Heart left ventricle (tissue), 16 donors: ENCODE data around the gene STRA8. TPM values are rescaled to one million over a fixed set of nuclear protein-coding genes. Genes with fewer than 3 reads are reported as not detected.

ENCODE experiments used
- ATAC-seq, 4 donors: fragments of 200-7000 bp; cut with Tn5 transposase; one replicate each; pipeline ENCODE4 v1.9.1; 2020 to 2022; ENCODE audit warnings: moderate library complexity in 4 of 4, mild to moderate bottlenecking in 3 of 4, moderate number of reproducible peaks in 1 of 4
- DNase-seq, 5 donors: peaks; one replicate each; pipeline ENCODE4 v3.0.0-alpha.2; 2020
- H3K27ac ChIP-seq, 12 donors: fragments of 200-600 bp; sonication (generic) in 4 of 12; one replicate each; pipeline versions ENCODE4 v1.5.0 to v1.8.0; 2016 to 2022; ENCODE audit warnings: mild to moderate bottlenecking in 2 of 12
- H3K27me3 ChIP-seq, 9 donors: fragments of 200-600 bp; sonication (generic) in 2 of 9; one replicate each; pipeline versions ENCODE4 v1.5.1 to v1.8.0; 2016 to 2022; ENCODE audit warnings: mild to moderate bottlenecking in 3 of 9
- H3K36me3 ChIP-seq, 9 donors: fragments of 200-600 bp; sonication (generic) in 2 of 9; one replicate each; pipeline versions ENCODE4 v1.5.0 to v1.8.0; 2018 to 2022; ENCODE audit warnings: mild to moderate bottlenecking in 2 of 9
- H3K4me1 ChIP-seq, 12 donors: fragments of 200-600 bp; sonication (generic) in 4 of 12; one replicate each; pipeline versions ENCODE4 v1.5.0 to v1.8.0; 2016 to 2022; ENCODE audit warnings: mild to moderate bottlenecking in 3 of 12
- H3K4me3 ChIP-seq, 12 donors: fragments of 200-600 bp; sonication (generic) in 4 of 12; one replicate each; pipeline versions ENCODE4 v1.5.0 to v1.8.0; 2017 to 2022; ENCODE audit warnings: mild to moderate bottlenecking in 9 of 12, moderate library complexity in 4 of 12
- H3K9me3 ChIP-seq, 12 donors: fragments of 200-600 bp; sonication (generic) in 4 of 12; one replicate each; pipeline versions ENCODE4 v1.5.0 to v1.8.0; 2016 to 2022; ENCODE audit warnings: mild to moderate bottlenecking in 1 of 12
- POLR2A ChIP-seq, 2 donors: fragments of 450-650 bp; IDR thresholded peaks; one replicate each; pipeline ENCODE4 v1.6.1; 2017; ENCODE audit warnings: antibody characterized with exemption in 2 of 2, mild to moderate bottlenecking in 2 of 2, moderate library complexity in 2 of 2
- WGBS, 4 donors: extraction: QIAGEN DNeasy Blood & Tissue Kit in 2 of 4; methylation state at CpG; one replicate each; pipeline versions ENCODE4 v1.1.5 to v1.1.7; 2013 to 2018; 5-methylcytosine and 5-hydroxymethylcytosine counted together
- intact Hi-C, 10 donors: fragments of 100-400 bp; cut with DNase I; formaldehyde crosslinking; loops; one replicate each; pipeline versions ENCODE4 v1.11.1 to v1.14.2; 2022
- polyA plus RNA-seq, 2 donors: library from polyadenylated mRNA; stranded (reverse); fragments of 200-250 nt; gene quantifications; one replicate each; pipeline ENCODE4 v1.2.3, GENCODE V29; 2013
- total RNA-seq, 9 donors: library from RNA; depleted of rRNA in 2 of 9; stranded (reverse); fragments of >200 nt in 2 of 9; fragmentation: NEBNext Ultra II Directional in 3 of 9; extraction: Animal tissue kit (Norgen Biotek cat#: 25700) in 3 of 9; gene quantifications; one replicate each; pipeline versions ENCODE4 v1.1.0 to v1.2.4, GENCODE V29; 2016 to 2023
- TF ChIP-seq, protein P1 (sequence below), 12 donors: fragments of 200-600 bp; sonication (generic) in 4 of 12; IDR thresholded peaks; one replicate each; pipeline versions ENCODE4 v1.5.0 to v1.8.0; 2018 to 2022; ENCODE audit warnings: antibody characterized with exemption in 12 of 12, mild to moderate bottlenecking in 5 of 12
- donor health status: ischemic (EF 13 %, LVEDD 7.1; RV severe dilation, severe dysfunction).
- donor health status: healthy with polysubstance abuse.
- donor health status: DM: no; HTN: yes; CAD: no.
- donor health status: DM: no; HTN: no; CAD: no.
- donor health status: ischemic (EF 25% LVEDD 6.9; RV normal size, moderate dysfunction).
- donor health status: ischemic (EF 25% LVEDD 5.7; RV mildly dilated, moderate dysfunction).
- donor health status: healthy.
- donor health status: DM: yes; HTN: yes; CAD: no.
- donor health status: ischemic (EF 35%, LVEDD 5.7; RV mildly dilated, moderate dysfunction).
- donor health status: nonischemic (EF 11% LVEDD 7.7; RV severe dilation, severe dysfunction).
- donor health status: DM: yes; HTN: yes; CAD: no.
- donor health status: PGD.
- donor health status: ischemic (EF 29% LVEDD 5.4; RV normal size, mild dysfunction).
- donor health status: nonischemic (EF 23%, LVEDD 6.1; RV moderate dilation, normal function).

The STRA8 gene
- total and polyA plus RNA-seq, 11 donors = not detected

DNA sequence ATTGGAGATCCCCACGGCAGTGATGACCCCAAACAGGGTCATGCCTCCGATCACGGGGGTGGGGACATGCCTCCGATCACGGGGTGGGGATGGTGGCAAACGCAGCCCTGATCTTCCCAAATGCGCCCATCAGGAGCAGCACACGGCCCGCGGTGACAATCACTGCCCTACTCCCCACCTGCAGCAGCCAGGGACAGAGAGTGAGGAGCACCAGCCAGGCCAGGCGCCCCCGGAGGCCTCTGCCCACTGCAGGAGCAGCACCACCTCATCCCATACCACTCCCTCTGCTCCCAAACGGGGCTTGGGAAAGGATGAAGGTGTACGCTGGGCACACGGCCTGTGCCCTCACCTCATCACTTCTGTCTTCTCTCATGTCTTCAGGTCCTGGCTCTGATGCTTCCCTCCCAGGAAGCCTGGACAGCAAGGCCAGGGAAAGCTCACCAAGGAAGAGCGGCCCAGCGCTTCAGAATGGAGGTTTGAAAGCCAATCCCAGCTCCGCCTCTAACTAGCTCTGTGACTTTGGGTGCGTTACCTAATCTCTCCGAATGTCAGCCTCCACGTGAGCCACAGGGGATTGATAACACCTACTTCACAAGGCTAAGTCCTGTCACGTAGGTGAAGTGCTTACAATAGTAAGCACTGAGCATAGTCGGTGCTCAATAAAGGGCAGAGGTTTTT is 37.1 kb downstream of the STRA8 start:
- Histone ChIP-seq H3K4me3 (no peak overlapping the region), H3K27me3 (peaks cover 0 to 8% (median 0%) of the 10 kb centered on the region in 9 donors), H3K36me3 (no peaks in the 10 kb centered on the region), H3K4me1 (peaks cover 0 to 4% (median 0%) of the 10 kb centered on the region in 12 donors), H3K27ac (no peak overlapping the region), H3K9me3 (peaks cover 0 to 15% (median 0%) of the 10 kb centered on the region in 12 donors)
- TF ChIP-seq POLR2A (IDR thresholded peaks at IDR 0.05) = no peak
- TF ChIP-seq, protein P1, sequence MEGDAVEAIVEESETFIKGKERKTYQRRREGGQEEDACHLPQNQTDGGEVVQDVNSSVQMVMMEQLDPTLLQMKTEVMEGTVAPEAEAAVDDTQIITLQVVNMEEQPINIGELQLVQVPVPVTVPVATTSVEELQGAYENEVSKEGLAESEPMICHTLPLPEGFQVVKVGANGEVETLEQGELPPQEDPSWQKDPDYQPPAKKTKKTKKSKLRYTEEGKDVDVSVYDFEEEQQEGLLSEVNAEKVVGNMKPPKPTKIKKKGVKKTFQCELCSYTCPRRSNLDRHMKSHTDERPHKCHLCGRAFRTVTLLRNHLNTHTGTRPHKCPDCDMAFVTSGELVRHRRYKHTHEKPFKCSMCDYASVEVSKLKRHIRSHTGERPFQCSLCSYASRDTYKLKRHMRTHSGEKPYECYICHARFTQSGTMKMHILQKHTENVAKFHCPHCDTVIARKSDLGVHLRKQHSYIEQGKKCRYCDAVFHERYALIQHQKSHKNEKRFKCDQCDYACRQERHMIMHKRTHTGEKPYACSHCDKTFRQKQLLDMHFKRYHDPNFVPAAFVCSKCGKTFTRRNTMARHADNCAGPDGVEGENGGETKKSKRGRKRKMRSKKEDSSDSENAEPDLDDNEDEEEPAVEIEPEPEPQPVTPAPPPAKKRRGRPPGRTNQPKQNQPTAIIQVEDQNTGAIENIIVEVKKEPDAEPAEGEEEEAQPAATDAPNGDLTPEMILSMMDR (IDR thresholded peaks at IDR 0.05) = no peak
- WGBS, 4 donors = 71 to 75% (median 73%) methylated on average over 22 to 23 of the region's 23 CpGs
- no peak for DNase-seq
- intact Hi-C loops = loop anchor here in 2 of 10 donors (5.0 to 10.0 kb wide), 2 partner anchors 372 to 586 kb away; no protein-coding TSS in a partner anchor
- ATAC-seq = no peak

DNA sequence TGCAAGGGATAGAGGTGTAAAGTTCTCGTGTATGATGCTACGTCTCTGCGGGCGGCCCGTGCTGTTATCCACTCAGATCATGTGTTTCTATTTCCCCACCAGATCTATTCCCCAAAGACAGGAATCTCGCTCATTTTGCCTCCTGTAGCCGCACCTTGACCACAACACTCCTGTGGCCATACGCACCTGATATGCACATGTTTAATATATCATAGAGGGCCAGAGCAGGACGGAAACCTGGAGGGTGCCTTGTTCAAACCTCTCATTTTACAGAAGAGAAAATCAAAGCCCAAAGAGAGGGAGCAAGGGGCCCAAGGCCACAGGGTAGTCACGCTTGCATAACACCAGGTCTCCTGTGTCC is 37.6 kb downstream of the STRA8 start:
- WGBS, 4 donors = 83 to 89% (median 85%) methylated on average over 10 of the region's 10 CpGs
- Histone ChIP-seq H3K4me3 (no peak overlapping the region), H3K36me3 (no peaks in the 10 kb centered on the region), H3K4me1 (peaks cover 0 to 4% (median 0%) of the 10 kb centered on the region in 12 donors), H3K27ac (no peak overlapping the region), H3K27me3 (peaks cover 0 to 8% (median 0%) of the 10 kb centered on the region in 9 donors), H3K9me3 (peaks cover 0 to 10% (median 0%) of the 10 kb centered on the region in 12 donors)
- ATAC-seq = no peak
- DNase-seq = no peak
- intact Hi-C loops = loop anchor here in 2 of 10 donors (5.0 to 10.0 kb wide), 2 partner anchors 371 to 586 kb away; no protein-coding TSS in a partner anchor
- TF ChIP-seq POLR2A (IDR thresholded peaks at IDR 0.05) = no peak
- TF ChIP-seq, protein P1 (IDR thresholded peaks at IDR 0.05) = no peak

DNA sequence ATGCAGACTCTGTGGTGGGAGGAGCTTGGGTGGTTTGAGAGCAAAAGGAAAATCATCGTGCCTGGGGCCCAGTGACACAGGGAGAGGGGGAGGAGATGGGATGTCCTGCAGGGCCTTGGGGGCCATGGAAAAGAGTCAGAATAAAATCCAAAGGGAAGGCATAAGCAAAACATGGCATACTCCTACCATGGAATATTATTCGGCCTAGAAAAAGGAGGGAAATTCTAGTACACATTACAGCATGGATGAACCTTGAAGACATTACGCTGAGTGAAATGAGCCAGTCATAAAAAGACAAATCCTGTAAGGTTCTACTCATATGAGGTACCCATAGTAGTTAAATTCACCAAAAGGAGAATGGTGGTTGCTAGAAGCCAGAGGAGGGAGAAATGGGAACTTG is 38.7 kb downstream of the STRA8 start:
- ATAC-seq = no peak
- intact Hi-C loops = loop anchor here in 2 of 10 donors (5.0 to 10.0 kb wide), 2 partner anchors 370 to 588 kb away; no protein-coding TSS in a partner anchor
- Histone ChIP-seq H3K27ac (no peak overlapping the region), H3K36me3 (no peaks in the 10 kb centered on the region), H3K9me3 (no peaks in the 10 kb centered on the region), H3K4me3 (no peak overlapping the region), H3K27me3 (peaks cover 0 to 8% (median 0%) of the 10 kb centered on the region in 9 donors), H3K4me1 (peaks cover 0 to 4% (median 0%) of the 10 kb centered on the region in 12 donors)
- WGBS, 4 donors = 82 to 85% (median 83%) methylated on average over 3 of the region's 3 CpGs
- TF ChIP-seq, protein P1 (IDR thresholded peaks at IDR 0.05) = no peak
- no peak for TF ChIP-seq POLR2A (IDR thresholded peaks at IDR 0.05)
- no peak for DNase-seq

DNA sequence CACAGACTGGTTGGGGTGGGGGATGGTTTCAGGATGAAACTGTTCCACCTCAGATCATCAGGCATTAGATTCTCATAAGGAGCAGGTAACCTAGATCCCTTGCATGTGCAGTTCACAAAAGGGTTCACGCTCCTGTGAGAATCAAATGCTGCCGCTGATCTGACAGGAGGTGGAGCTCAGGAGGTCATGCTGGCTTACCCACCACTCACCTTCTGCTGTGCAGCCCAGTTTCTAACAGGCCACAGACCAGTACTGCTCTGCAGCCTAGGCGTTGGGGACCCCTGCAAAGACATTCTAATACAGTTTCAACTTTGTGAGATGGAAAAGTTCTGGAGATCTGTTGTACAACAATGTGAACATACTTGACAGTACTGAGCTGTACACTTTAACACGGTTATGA is 39.9 kb downstream of the STRA8 start:
- Histone ChIP-seq H3K9me3 (no peaks in the 10 kb centered on the region), H3K27me3 (peaks cover 0 to 8% (median 0%) of the 10 kb centered on the region in 9 donors), H3K4me1 (peaks cover 0 to 4% (median 0%) of the 10 kb centered on the region in 12 donors), H3K36me3 (no peaks in the 10 kb centered on the region), H3K4me3 (no peak overlapping the region), H3K27ac (no peak overlapping the region)
- ATAC-seq = no peak
- no peak for DNase-seq
- TF ChIP-seq, protein P1 (IDR thresholded peaks at IDR 0.05) = no peak
- no peak for TF ChIP-seq POLR2A (IDR thresholded peaks at IDR 0.05)
- intact Hi-C loops = loop anchor here in 2 of 10 donors (5.0 to 10.0 kb wide), 2 partner anchors 369 to 589 kb away; no protein-coding TSS in a partner anchor
- WGBS, 4 donors = 62 to 80% (median 75%) methylated on average over 3 to 4 of the region's 4 CpGs
